Endodermal cell (in vitro differentiated cells): Measurements from ENCODE around the gene ARHGAP26. TPM values are rescaled to one million over a fixed set of nuclear protein-coding genes. Genes with fewer than 3 reads are reported as not detected.

Experiments used
- DNase-seq: peaks from one replicate; pipeline ENCODE4 v3.0.0-alpha.2; 2017
- H3K27ac ChIP-seq: 2 replicates; pipeline ENCODE4 v1.5.1; 2013; ENCODE audit warnings: mild to moderate bottlenecking, low read depth, low read length, moderate library complexity
- H3K27me3 ChIP-seq: 2 replicates; pipeline ENCODE4 v1.6.1; 2013; ENCODE audit warnings: mild to moderate bottlenecking, low read length, moderate library complexity; ENCODE audit not compliant: insufficient read depth, control insufficient read depth, poor library complexity, severe bottlenecking
- H3K36me3 ChIP-seq: 2 replicates; pipeline ENCODE4 v1.7.0; 2013; ENCODE audit warnings: mild to moderate bottlenecking, low read length, moderate library complexity; ENCODE audit not compliant: control insufficient read depth, insufficient read depth
- H3K4me1 ChIP-seq: one replicate; pipeline ENCODE4 v1.7.0; 2013; ENCODE audit warnings: low read length; ENCODE audit not compliant: control insufficient read depth, insufficient read depth
- H3K4me3 ChIP-seq: 2 replicates; pipeline ENCODE4 v1.5.1; 2013; ENCODE audit warnings: mild to moderate bottlenecking, low read length, moderate library complexity
- H3K9ac ChIP-seq: 2 replicates; pipeline ENCODE4 v1.6.1; 2013; ENCODE audit warnings: mild to moderate bottlenecking, low read length, moderate library complexity; ENCODE audit not compliant: poor library complexity, severe bottlenecking; ENCODE audit errors: extremely low read depth
- H3K9me3 ChIP-seq: 2 replicates; pipeline ENCODE4 v1.6.1; 2013; ENCODE audit warnings: mild to moderate bottlenecking, low read length, moderate library complexity; ENCODE audit not compliant: control insufficient read depth
- H3K27ac Mint-ChIP-seq: 2 replicates; pipeline ENCODE4 v1.8.0; 2020; ENCODE audit warnings: mixed read lengths
- H3K27me3 Mint-ChIP-seq: 2 replicates; pipeline ENCODE4 v1.8.0; 2021; ENCODE audit warnings: mild to moderate bottlenecking, mixed read lengths; ENCODE audit not compliant: insufficient read depth
- H3K36me3 Mint-ChIP-seq: 2 replicates; pipeline ENCODE4 v1.8.0; 2020; ENCODE audit warnings: low read depth, mixed read lengths
- H3K4me1 Mint-ChIP-seq: 2 replicates; pipeline ENCODE4 v1.8.0; 2020; ENCODE audit warnings: mixed read lengths
- H3K4me3 Mint-ChIP-seq: 2 replicates; pipeline ENCODE4 v1.8.0; 2020; ENCODE audit warnings: mild to moderate bottlenecking, moderate library complexity, mixed read lengths
- H3K9me3 Mint-ChIP-seq: 2 replicates; pipeline ENCODE4 v1.8.0; 2020; ENCODE audit warnings: mild to moderate bottlenecking, mixed read lengths
- CTCF ChIP-seq: fragments of 200-600 bp; sonication (generic); conservative IDR thresholded peaks from 2 replicates; pipeline ENCODE4 v1.5.0; 2021; ENCODE audit warnings: antibody characterized with exemption, mild to moderate bottlenecking
- WGBS, 2 experiments: methylation state at CpG; one replicate each; pipeline versions ENCODE4 v1.1.5 to v1.1.7; 2013; ENCODE audit warnings: missing lambda C conversion rate in 2 of 2, mixed read lengths in 1 of 2; ENCODE audit not compliant: insufficient coverage in 1 of 2, insufficient read length in 1 of 2; 5-methylcytosine and 5-hydroxymethylcytosine counted together
- total RNA-seq, 2 donors: library from RNA; stranded (reverse); fragmentation: NEBNext Ultra II Directional in 1 of 2; extraction: Animal tissue kit (Norgen Biotek cat#: 25700) in 1 of 2; gene quantifications; 2 replicates in 1 of 2; 3 replicates in 1 of 2; pipeline ENCODE4 v1.2.1, GENCODE V29; 2021

The ARHGAP26 gene
- total RNA-seq, 2 donors from 2014 or later: 49.2 to 60.5 TPM

GRCh38 chr5:142722146-142722545 is 48.0 kb upstream of the ARHGAP26 start:
- Histone ChIP-seq H3K9ac (no peak overlapping the region), H3K27ac (no peak overlapping the region), H3K36me3 (no peaks in the 10 kb centered on the region), H3K9me3 (no peaks in the 10 kb centered on the region), H3K4me1 (peaks cover 7% of the 10 kb centered on the region), H3K4me3 (no peak overlapping the region), H3K27me3 (no peaks in the 10 kb centered on the region)
- peak; percentile 19 for DNase-seq
- WGBS, 2 experiments: 96 to 97% methylated on average over 6 of the region's 6 CpGs
- no peaks in the 10 kb centered on the region for H3K9me3 Mint-ChIP-seq
- H3K4me3 Mint-ChIP-seq: no peak overlapping the region
- no peaks in the 10 kb centered on the region for H3K36me3 Mint-ChIP-seq
- no peaks in the 10 kb centered on the region for H3K27me3 Mint-ChIP-seq
- peaks cover 12% of the 10 kb centered on the region for H3K4me1 Mint-ChIP-seq
- TF ChIP-seq CTCF: no peak
- no peak overlapping the region for H3K27ac Mint-ChIP-seq

GRCh38 chr5:142722896-142723295 is 47.3 kb upstream of the ARHGAP26 start:
- no peak overlapping the region for H3K9ac ChIP-seq
- H3K4me1 ChIP-seq: peaks cover 7% of the 10 kb centered on the region
- no peaks in the 10 kb centered on the region for H3K27me3 ChIP-seq
- Mint-ChIP-seq H3K4me3 (no peak overlapping the region), H3K9me3 (no peaks in the 10 kb centered on the region), H3K27ac (no peak overlapping the region), H3K36me3 (no peaks in the 10 kb centered on the region), H3K4me1 (peaks cover 5% of the 10 kb centered on the region), H3K27me3 (no peaks in the 10 kb centered on the region)
- H3K27ac ChIP-seq: no peak overlapping the region
- no peaks in the 10 kb centered on the region for H3K36me3 ChIP-seq
- TF ChIP-seq CTCF: no peak
- H3K4me3 ChIP-seq: no peak overlapping the region
- WGBS, 2 experiments: 79 to 93% methylated on average over 3 to 4 of the region's 4 CpGs
- peak; percentile 44 for DNase-seq
- H3K9me3 ChIP-seq: no peaks in the 10 kb centered on the region

- H3K27me3 ChIP-seq: no peaks in the 10 kb centered on the region
- H3K9me3 Mint-ChIP-seq: no peaks in the 10 kb centered on the region
- H3K4me1 Mint-ChIP-seq: peaks cover 8% of the 10 kb centered on the region
- H3K27ac Mint-ChIP-seq: no peak overlapping the region
- no peaks in the 10 kb centered on the region for H3K9me3 ChIP-seq
- TF ChIP-seq CTCF: no peak
- no peak overlapping the region for H3K27ac ChIP-seq
- peaks cover 7% of the 10 kb centered on the region for H3K4me1 ChIP-seq
- H3K4me3 ChIP-seq: no peak overlapping the region
- H3K27me3 Mint-ChIP-seq: no peaks in the 10 kb centered on the region
- no peaks in the 10 kb centered on the region for H3K36me3 ChIP-seq
- H3K36me3 Mint-ChIP-seq: no peaks in the 10 kb centered on the region
- H3K4me3 Mint-ChIP-seq: no peak overlapping the region
- no peak overlapping the region for H3K9ac ChIP-seq
- no peak for DNase-seq
- 96 to 98% methylated on average over 7 to 9 of the region's 9 CpGs for WGBS, 2 experiments
Measured at GRCh38 chr5:142724821-142725220, 45.4 kb upstream of the ARHGAP26 start.
